Fibroblast of skin of scalp (primary cell): ENCODE measurements around the gene PI4KA.
"Not testable (repeated sequence)": the region's sequence is repeated elsewhere in the genome, so short reads cannot be mapped to it uniquely, and the experiment has no call there.

Source experiments
- DNase-seq: peaks from one replicate; pipeline ENCODE4 v3.0.0-alpha.2; 2013

The PI4KA gene

DNA sequence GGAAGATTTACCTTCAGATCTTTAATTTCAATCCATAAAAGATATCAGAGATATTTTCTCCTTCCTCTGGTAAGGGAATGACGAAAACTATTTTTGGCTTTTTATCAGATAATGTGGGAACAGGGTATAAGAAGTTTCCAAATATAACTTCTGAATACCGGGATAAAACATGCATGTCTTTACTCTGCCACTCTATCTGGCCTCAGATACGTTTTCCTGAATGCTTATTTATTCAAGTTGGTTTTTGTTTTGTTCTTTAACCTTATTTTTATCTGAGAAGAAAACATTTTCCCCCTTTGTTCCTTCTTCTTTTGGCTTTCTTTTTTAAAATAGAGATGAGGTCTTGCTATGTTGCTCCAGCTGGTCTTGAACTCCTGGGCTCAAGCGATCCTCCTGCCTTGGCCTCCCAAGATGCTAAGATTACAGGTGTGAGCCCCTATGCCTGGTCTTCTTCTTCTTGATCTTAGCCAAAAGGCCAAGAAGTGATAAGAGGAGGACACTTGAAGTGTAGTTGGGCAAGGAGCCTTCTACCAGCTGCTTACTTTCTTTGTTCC, 83.2 kb downstream of the PI4KA start:
- DNase-seq, result no peak

DNA sequence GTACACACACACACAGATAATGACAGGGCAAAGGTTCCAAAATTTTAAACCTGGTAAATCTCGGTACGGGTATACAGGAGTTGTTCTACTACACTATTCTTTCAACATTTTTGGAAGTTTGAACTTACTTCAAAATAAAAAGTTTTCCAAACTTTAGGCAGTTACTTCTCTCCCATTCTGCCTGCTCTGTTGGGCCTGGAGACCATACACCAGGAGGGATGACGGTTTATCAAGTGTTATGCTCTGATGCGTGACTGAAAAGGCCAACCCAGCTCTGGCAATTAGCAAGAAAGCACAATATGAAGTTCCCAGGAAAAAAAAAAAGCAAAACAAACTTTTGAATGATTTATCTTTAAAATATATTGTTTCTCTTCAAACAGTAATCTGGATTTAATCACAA, 83.7 kb downstream of the PI4KA start:
- no peak for DNase-seq

DNA sequence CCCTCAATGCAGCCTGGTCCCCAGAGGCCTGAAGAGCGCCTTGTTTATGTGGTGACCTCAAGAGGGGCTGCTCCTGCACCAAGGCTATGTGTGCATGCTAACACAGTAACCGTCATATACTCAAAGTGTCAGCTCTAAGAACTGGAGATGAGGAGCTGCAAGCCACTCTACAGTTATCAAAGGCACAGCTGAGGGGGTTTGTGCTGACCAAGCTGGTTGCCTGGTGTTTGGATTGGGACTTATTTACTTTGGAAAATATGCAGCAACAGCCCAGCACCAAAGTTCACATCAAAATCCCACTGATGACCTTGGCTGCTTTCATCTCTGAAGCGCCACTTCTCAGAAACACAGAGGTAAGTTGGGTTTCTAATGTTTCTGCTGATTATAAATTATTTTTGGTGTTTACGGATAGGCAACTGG, 84.8 kb downstream of the PI4KA start, which contains the start of gene SERPIND1:
SERPIND1 (plus strand) TSS at position 321 of the 420 bp plus-strand sequence. CDS start 5,200 bp downstream, outside the sequence.
- DNase-seq, result no peak

DNA sequence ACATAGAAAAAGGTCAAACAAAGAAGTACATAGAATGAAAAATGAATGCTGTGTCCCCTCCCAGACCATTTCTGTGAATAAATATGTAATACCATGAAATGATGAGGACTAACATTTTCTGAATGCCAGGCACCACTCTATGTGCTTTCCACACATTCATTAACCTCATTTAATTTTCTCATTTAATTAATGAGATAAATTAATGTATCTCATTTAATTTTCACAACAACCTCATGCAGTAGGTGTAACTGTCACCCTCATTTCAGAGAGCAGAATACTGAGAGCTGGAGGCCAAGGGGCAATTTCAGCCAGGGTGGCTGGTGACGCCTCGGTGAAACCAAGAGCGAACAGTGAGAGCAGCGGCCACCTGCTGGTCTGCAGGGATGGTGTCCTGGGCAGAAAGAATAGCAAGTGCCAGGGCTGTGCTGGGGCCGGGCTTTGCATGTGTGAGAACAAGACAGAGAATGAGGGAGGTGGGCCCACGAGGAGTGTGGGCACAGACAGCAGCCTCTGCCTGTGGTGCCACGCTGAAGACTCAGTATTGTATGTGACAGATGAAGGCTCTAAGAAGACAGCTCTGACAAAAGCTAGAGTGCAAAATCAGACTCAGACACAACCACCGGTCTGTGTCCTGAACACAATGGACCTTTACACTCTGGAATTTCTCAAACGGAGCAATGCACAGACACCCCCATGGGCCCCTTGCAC, 86.5 kb downstream of the PI4KA start:
- no peak for DNase-seq

DNA sequence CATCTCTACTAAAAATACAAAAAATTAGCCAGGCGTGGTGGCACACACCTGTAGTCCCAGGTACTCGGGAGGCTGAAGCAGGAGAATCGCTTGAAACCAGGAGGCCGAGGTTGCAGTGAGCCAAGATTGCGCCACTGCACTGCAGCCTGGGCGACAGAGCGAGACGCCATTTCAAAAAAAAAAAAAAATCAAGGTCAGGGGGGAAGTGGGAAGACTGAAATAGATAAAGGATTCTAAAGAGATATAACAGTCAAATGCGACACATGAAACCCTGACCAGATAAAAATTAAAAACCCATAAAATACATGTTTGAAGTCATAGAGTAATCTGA, 89.2 kb downstream of the PI4KA start:
- DNase-seq, result not testable (repeated sequence)

DNA sequence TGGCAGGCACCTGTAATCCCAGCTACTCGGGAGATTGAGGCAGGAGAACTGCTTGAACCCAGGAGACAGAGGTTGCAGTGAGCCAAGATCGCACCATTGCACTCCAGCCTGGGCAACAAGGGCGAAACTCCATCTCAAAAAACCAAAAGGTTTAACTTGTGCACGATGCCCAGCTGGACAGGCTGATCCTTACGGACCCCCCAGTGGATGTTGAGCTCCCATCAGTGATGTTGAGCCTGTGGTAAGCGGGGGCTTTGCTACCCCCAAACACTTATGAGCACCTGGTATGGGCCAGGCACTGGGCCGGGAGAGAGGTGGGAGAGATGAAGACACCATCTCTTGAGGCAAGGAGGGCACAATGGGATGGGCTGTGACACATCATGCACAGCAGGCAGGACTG, 92.1 kb downstream of the PI4KA start:
- DNase-seq, result no peak

DNA sequence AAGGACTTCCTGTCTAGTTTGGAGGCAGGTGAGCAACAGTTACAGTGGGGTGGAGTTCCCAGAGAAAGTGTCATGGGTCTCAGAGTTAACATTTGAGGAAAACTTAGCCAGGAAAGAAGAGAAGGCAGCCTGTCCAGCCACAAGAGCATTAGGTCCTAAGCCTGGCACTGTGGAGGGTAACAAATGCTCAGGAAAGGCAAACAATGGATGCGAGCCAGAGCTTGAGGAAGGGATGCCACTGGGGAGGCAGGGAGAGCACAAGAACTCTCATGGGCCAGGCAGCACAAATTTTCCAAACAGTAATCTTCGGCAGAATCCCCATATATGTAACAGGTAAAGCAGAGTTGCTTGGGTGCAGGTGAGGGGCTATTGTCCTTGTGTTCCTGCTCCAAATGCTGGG, 92.7 kb downstream of the PI4KA start:
- no peak for DNase-seq

DNA sequence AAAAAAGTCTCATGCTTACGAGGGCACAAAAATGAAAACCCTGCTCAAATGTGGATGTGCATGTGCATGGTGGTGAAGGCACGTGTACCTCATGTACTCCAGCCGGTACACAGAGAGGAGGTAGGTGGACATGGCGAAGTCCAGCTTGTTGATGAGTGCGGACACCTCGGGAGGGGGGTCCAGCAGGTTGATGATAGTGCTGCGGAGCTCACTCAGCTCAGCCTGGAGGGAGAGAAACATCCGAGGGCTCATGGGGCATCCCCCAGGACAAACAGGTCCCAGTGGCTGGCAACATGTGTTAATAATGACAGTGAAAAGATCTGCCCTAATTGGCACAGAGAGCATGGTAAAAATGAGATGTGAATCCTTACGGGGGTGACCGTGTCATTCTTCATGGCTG, 93.9 kb downstream of the PI4KA start:
- no peak for DNase-seq

DNA sequence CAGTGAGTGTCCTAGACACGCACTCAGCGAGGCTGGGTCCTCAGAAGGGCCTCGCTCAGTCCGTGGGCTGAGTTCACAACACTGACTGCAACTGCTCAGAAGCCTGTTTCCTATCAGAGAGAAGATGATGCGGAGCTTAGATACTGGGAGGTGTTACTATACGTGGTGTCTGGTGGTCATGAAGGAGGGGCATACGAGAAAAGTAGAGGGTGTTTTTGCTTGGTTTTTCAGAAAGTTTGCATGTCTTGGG, 94.2 kb downstream of the PI4KA start:
- DNase-seq, result no peak

DNA sequence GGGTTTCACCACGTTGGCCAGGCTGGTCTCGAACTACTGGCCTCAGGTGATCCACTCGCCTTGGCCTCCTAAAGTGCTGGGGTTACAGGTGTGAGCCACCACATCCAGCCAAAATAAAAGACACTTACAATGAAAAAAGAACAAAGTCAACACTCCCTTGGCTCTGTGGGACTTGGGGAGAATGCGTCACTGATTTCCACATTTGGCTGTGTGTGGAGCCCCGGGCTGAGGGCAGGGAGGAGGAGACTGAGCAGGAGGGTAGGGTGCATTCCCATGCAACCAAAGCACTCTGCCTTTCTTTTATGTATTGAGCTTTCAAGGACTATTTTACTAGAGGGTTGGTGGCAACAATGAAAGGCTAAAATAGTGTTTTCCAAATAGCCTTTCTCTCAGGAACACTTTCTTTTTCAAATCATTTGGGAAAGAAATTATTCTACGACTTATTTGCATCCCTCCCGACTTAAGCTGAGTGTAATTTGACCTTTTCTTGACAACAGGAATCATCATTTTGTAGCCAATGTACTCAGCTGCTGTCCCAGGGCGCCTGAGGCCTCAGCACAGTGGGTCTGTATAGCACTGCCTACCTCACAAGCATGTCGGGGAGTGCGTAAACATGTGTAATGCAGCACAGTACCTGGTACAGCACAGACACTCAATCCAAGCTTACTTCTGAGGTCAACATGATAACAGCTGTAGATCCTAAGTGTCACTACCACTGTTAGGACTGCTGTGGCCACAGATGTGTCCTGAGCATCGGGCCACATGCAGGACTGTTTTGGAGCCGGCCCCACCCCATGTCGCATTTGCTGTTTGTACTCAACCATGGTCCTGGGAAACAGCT, 94.8 kb downstream of the PI4KA start:
- no peak for DNase-seq

DNA sequence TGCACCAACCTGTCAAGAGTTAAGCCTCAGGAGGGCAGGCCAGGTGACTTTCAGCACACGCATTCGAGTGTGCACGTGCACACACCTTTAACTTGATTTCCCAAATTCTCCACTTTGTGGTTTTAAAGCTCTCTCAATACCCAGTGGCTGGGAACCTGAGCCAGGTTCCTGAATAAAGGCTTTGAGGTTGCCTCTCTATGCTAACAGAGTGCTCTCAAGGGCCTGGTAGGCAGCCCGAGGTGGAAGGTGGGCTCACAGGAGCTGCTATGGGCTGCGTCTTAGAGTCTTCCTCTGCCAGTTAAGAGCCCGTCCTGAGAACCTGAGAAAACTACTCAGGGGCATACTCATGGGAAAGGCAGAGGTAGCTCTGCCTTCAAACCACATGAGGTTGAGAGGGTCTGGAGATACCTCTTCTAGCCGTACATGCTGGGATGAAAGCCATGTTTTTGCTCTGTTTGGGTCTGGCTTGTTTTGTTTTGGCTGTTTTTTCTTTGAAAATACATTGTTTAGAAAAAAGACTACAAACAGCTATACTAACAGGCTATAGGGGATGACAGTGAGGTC, 96.3 kb downstream of the PI4KA start:
- DNase-seq, result no peak

DNA sequence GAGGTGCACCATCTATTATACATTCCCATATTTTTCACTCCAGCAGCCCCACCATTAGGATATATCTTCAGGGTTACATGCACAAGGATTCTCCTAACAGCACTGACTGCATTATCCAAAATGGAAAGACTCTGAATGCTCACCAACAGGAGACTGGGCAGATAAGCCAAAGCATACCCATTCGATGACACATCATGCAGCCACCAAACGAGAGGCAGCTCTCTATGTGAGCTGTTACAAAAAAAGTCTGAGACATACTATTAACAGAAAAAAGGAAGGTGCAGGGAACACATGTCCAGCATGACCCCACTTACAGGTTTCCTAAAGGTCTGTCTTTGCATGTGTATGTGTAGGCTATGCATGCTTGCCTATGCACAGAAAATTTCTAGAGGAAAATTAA, 97.1 kb downstream of the PI4KA start:
- DNase-seq, result no peak

DNA sequence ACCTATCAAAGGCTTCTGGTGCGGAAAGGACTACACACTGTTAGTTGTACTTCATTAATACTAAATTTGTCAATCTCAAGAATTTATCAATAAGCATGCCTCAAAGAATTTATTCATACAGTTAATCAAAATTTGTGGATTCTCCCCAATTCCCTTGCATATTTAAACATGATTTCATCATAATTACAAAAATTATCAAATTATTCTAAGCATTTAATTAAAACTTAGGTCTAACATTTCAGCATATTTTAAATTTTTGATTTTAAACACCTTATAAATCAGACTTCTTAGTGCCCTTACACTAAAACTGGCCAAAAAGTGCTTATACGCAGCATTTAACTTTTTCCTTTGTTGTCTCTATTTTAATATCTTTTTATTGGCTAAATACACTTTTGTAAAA, 98.5 kb downstream of the PI4KA start:
- no peak for DNase-seq

DNA sequence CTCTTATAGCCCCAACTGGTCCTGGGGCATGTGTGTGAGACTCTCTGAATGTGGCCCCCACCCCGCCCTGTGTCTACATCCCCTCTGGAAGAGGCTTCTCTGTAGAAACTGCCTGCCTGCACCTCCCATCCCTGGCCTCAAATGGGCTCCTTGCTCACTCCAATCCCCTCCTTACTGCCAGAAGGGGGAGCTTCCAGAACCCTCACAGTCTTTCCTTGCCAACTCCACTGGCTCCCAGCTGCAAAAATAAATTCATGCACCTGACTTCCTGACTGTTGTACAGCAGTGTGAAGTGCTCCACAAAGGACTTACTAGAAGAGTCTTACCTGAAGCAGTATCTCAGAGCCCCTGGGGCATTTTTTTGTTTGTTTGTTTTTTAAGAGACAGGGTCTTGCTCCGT, 99.9 kb downstream of the PI4KA start:
- no peak for DNase-seq

DNA sequence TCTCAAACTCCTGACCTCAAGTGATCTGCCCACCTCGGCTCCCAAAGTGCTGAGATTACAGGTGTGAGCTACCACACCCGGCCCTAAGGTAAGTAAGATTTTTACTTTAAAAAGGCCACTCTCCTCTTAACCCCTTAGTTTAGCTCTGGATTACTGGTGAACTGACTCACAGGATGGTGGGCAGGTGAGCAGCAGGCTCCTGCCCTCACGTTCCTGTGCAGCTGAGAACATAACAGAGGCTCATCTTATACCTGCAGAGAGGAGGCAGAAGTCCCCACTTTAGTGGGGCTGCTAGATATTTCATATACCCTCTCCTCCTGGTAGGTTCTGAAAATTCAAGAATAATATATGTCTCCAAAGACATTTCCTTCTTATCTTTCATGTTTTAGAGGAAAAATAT, 101.8 kb downstream of the PI4KA start:
- DNase-seq, result no peak

DNA sequence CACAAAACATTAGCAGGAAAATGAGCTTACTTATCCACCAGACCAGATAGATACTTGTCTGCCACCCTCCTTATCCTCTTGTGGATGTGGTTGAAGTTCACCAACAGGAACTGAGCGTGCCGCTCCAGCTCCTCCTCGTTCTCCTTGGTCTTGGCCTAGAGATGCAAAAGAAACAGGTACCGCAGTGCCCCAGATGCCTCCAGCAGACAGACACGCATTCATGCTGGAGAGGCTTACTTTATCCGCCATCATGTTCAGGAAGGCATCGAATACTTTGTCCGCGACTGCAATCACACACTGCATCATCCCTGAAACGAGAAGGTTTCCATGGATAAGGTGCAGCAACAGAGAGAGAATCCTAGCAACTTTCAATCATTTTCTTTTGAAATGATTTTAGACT, 105.7 kb downstream of the PI4KA start:
- no peak for DNase-seq

DNA sequence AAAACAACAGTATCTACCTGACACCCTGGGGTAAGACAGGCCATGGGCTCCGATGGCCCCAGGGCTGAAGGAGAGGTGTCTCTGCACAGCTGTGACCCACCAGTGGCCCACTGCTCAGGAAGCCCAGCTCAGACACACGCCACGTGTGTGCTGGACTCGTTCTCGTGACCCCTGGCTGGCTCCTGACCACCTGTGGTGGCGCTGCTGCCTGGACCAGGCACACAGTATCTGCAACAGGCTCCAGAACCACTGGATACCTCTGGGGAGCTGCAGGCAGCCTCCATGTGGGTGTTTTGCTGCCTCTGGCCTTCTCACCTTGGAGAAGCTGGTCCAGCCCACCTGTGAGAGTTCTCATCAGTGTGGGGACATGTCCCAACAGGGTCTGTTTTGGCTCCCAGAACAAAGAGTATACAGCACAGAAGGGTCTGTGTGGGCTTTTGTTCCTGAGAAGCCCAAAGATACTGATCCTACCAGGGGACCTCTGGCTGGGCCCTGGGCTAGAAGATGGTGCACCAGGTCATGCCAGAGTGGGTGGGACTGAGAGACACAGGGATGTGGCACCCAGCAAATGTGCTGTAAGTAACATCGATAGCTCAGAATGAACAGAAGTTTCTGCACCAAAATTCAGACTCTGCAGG, 106.4 kb downstream of the PI4KA start:
- no peak for DNase-seq

DNA sequence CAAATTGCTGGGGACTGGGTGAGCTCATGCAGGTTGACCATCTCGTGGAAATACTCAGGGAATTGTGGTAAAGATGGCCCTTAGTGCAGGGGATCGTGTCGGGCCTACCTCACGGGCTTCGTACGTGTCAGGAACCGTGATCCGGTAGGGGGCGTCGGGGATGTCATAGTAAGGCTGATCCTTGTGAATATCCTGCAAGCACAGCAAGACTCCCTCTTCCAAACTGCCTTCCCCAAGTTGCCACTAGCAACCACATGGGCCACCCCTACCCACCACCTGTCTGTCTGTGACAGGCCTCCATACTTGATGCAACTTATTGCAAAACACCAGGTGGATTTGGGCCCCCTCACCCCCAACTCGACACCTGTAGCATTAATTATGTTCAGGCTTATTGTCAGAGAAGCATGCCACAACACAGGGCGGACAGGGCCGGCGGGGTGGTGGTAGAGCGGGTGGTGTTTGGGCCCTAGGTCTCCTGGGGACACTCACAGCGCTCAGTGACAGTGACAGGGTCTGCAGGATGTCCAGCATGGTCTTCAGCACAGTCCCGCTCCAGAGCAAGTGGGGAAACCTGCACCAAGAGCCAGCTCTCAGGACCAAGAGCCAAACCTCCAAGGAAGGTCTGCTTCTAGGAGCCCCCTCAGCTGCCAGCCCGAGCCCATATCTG, 107.3 kb downstream of the PI4KA start:
- no peak for DNase-seq

DNA sequence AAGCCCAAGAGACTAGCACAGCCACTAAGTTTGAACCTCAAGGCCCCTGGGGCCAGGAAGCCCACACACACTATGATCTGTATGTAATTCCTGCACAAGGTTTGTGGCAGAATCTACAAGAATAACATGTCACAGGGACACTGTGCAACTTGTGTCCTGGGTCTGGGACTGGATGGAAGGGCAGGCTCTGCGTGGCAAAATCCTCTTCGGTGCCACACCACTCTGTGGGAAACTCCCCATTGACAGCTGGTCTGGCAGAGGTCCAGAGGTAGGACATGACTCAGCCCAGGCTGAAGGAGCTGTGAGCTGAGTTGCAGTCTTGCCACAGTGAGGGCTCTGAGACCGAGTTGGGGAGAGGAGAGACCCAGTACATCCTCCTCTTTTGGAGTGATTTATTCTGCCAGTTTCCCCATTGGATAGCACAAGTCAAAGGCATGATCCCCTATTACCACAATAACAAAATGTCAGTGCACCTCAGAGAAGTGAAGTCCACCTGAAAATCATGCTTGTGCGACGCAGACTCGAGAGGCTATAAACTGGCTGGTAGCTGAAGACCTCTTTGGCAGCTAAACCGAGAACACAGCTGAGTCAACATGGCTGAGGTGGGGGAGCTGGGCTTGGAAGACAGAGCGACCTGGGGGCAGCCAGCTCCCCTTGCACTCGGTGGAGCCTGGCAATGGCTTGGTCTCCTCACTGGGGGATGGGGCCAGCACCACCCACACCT, 108.0 kb downstream of the PI4KA start:
- DNase-seq, result peak; percentile 83

DNA sequence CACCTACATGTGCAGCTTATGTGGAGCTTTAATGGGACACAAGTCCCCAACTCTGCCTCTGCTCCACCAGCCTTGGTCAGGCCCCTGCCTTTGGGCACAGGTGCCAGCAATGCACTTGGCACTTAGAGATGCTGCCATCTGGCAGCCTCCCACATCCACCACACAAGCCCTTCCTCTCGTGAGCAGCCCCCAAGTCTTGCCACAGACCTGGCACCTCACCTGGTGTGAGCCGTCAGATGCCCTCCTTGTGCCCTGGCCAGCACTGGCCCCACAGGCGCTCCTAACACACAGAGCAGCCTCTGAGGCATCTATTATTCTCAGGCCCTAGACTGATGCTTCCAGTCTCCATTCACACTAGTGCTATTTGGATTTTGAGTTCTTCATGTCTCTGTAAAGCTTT, 109.2 kb downstream of the PI4KA start:
- DNase-seq, result no peak

DNA sequence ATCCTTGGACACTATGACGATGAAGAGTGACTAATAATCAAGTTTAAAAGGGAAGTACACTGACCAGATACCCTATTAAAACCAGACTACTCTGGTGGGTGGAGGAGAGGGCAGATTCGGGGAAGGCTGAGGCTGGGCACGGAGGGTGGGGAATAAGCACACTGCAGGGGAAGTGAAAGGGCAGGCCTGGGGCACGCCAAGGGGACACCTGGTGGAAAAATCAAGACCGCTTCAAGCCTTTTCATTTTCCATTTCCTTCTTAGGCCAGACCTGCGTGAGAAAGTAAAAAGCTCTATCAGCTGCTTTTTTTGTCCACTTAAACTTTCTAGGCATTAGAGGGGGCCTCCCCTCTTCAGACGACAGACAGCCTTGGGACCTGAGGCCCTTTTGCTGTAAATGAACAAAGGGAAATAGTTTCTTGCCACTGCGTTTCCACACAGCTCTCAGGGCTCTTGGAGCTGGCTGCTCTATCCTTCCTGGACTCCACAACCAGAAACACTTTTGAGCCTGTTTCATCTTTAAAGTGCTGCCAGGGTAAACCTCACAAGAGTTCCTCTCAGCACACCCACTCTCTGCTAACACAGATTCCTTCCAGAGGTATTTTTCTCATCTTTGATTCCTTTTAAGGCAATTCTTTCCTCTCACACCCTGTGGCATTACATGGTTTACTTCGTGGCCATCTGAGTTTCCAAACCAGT, 109.7 kb downstream of the PI4KA start:
- no peak for DNase-seq

DNA sequence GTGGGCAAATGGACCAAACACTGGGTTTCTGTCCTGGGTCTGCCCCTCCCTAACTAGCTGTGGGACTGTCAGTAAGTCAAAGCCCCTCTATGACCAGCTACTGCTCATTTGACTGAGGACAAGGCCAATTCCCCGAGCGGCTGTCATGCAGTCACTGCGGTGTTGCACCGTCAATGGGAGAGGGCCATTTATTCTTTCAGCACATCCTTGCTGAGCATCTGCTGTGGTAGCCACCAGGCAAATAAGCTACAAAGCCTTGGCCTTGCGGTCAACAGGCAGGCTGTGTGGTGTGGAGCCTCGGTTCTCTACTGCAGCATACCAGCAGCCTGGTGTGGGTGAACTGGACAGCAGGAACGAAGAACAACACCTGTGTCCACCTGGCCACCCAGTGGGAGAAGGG, 110.5 kb downstream of the PI4KA start:
- DNase-seq, result no peak
